ENCODE data around the gene NUBP2. TPM values are rescaled to one million over a fixed set of nuclear protein-coding genes. Genes with fewer than 3 reads are reported as not detected.

NUBP2 gene
- total RNA-seq, 1 experiment from 2014 or later = 69.4 TPM

- H3K79me1 ChIP-seq (ENCODE audit: insufficient read depth, low read depth, low read length, poor library complexity, severe bottlenecking) = no peaks in the 10 kb centered on the region
- no peak overlapping the region for H2AFZ ChIP-seq (ENCODE audit: low read length)
- no peak overlapping the region for H3K27ac ChIP-seq (ENCODE audit: insufficient read length, low read depth, low read length)
- Mint-ChIP-seq H3K4me3 (no peak overlapping the region), H3K36me3 (ENCODE audit: insufficient read depth in 1 of 3, low read depth in 3 of 3) (peaks cover 5 to 27% (median 15%) of the 10 kb centered on the region in 3 experiments; a peak in 6 of 7 replicates), H3K9me3 (no peaks in the 10 kb centered on the region), H3K27ac (no peak overlapping the region), H3K27me3 (ENCODE audit: low read depth) (no peaks in the 10 kb centered on the region), H3K4me1 (peaks cover 0 to 3% of the 10 kb centered on the region in 2 experiments; a peak in 2 of 4 replicates)
- H3K23ac ChIP-seq (ENCODE audit: insufficient read length, low read depth, low read length) = no peak overlapping the region
- no peak overlapping the region for H3K9ac ChIP-seq (ENCODE audit: extremely low read depth, insufficient read length, low read length)
- H3K79me2 ChIP-seq (ENCODE audit: insufficient read depth, low read length) = no peaks in the 10 kb centered on the region
- H2BK12ac ChIP-seq (ENCODE audit: insufficient read length, low read depth, low read length) = no peak overlapping the region
- no peak overlapping the region for H3K14ac ChIP-seq (ENCODE audit: insufficient read depth, low read length)
- H3K4me1 ChIP-seq (ENCODE audit: insufficient read depth, low read length) = no peaks in the 10 kb centered on the region
- no peaks in the 10 kb centered on the region for H4K20me1 ChIP-seq (ENCODE audit: control insufficient read depth, insufficient read depth, insufficient read length)
- H2BK20ac ChIP-seq (ENCODE audit: low read depth, low read length, poor library complexity, severe bottlenecking) = no peak overlapping the region
- WGBS (ENCODE audit: extremely low coverage, insufficient read length, low lambda C conversion rate) = no CpG with 5 or more reads among the region's 17 CpGs
- no peak overlapping the region for H4K91ac ChIP-seq (ENCODE audit: insufficient read length, low read depth, low read length)
- no peak overlapping the region for H2BK5ac ChIP-seq (ENCODE audit: insufficient read length, low read length)
- H3K9me3 ChIP-seq (ENCODE audit: control insufficient read depth, low read depth, low read length) = no peaks in the 10 kb centered on the region
- H2BK15ac ChIP-seq (ENCODE audit: low read depth, low read length) = no peak overlapping the region
- no peak overlapping the region for H4K5ac ChIP-seq (ENCODE audit: insufficient read length, low read depth, low read length)
- no peaks in the 10 kb centered on the region for H3K27me3 ChIP-seq (ENCODE audit: insufficient read depth, low read length)
- H4K8ac ChIP-seq (replicated peaks; ENCODE audit: insufficient read length, low read depth, low read length) = no peak overlapping the region
- H3K56ac ChIP-seq (ENCODE audit: insufficient read length, low read depth, low read length) = no peak overlapping the region
- H3K23me2 ChIP-seq (ENCODE audit: insufficient read length, low read depth, low read length, poor library complexity, severe bottlenecking) = no peaks in the 10 kb centered on the region
- no peak overlapping the region for H3T11ph ChIP-seq (ENCODE audit: low read length)
- H3K18ac ChIP-seq (ENCODE audit: insufficient read length, low read depth, low read length) = no peak overlapping the region
- H2BK120ac ChIP-seq (ENCODE audit: low read depth, low read length, poor library complexity, severe bottlenecking) = no peak overlapping the region
- no peak overlapping the region for H3K4ac ChIP-seq (ENCODE audit: low read depth, low read length)
- peak; percentile 69 for TF ChIP-seq CTCF (conservative IDR thresholded peaks at IDR 0.05)
- no peak overlapping the region for H3K4me2 ChIP-seq (ENCODE audit: insufficient read depth, insufficient read length, low read length)
- DNase-seq = peak; percentile 68
- H2AK5ac ChIP-seq (ENCODE audit: insufficient read length, low read length) = no peak overlapping the region
Observed at GRCh38 chr16:1812732-1813163, 30.0 kb downstream of the NUBP2 start.

All from H9 (cell line).